Heart right ventricle (tissue), 16 donors: ENCODE results near the gene METTL6. TPM values are rescaled to one million over a fixed set of nuclear protein-coding genes. Genes with fewer than 3 reads are reported as not detected.

Source experiments
- ATAC-seq, 8 donors: fragments of 200-7000 bp; cut with Tn5 transposase; one replicate each; pipeline ENCODE4 v1.9.1; 2020; ENCODE audit warnings: mild to moderate bottlenecking in 8 of 8, moderate library complexity in 8 of 8, moderate number of reproducible peaks in 1 of 8
- DNase-seq, 2 donors: peaks; one replicate each; pipeline ENCODE4 v3.0.0-alpha.2; 2020
- H3K27ac ChIP-seq, 10 donors: fragments of 200-600 bp; sonication (generic) in 2 of 10; one replicate each; pipeline versions ENCODE4 v1.5.0 to v1.8.0; 2020 to 2022; ENCODE audit warnings: mild to moderate bottlenecking in 3 of 10
- H3K27me3 ChIP-seq, 7 donors: fragments of 200-600 bp; one replicate each; pipeline ENCODE4 v1.8.0; 2021 to 2022; ENCODE audit warnings: mild to moderate bottlenecking in 2 of 7
- H3K36me3 ChIP-seq, 9 donors: fragments of 200-600 bp; sonication (generic) in 1 of 9; one replicate each; pipeline versions ENCODE4 v1.5.0 to v1.8.0; 2020 to 2022; ENCODE audit warnings: mild to moderate bottlenecking in 2 of 9
- H3K4me1 ChIP-seq, 9 donors: fragments of 200-600 bp; sonication (generic) in 1 of 9; one replicate each; pipeline versions ENCODE4 v1.5.0 to v1.8.0; 2020 to 2022; ENCODE audit warnings: mild to moderate bottlenecking in 4 of 9
- H3K4me3 ChIP-seq, 10 donors: fragments of 200-600 bp; sonication (generic) in 2 of 10; one replicate each; pipeline versions ENCODE4 v1.5.0 to v1.8.0; 2020 to 2022; ENCODE audit warnings: mild to moderate bottlenecking in 7 of 10, moderate library complexity in 2 of 10
- H3K9me3 ChIP-seq, 11 donors: fragments of 200-600 bp in 10 of 11; sonication (generic) in 2 of 11; one replicate each; pipeline versions ENCODE4 v1.5.0 to v1.8.0; 2013 to 2022; ENCODE audit warnings: mild to moderate bottlenecking in 2 of 11, control low read depth in 1 of 11, moderate library complexity in 1 of 11
- CTCF ChIP-seq, 9 donors: fragments of 200-600 bp; sonication (generic) in 2 of 9; IDR thresholded peaks; one replicate each; pipeline versions ENCODE4 v1.5.0 to v1.8.0; 2021 to 2022; ENCODE audit warnings: antibody characterized with exemption in 9 of 9, mild to moderate bottlenecking in 5 of 9, moderate library complexity in 1 of 9
- WGBS, 2 donors: extraction: QIAGEN DNeasy Blood & Tissue Kit; methylation state at CpG; one replicate each; pipeline ENCODE4 v1.1.7; 2013; ENCODE audit warnings: inconsistent platforms in 1 of 2; 5-methylcytosine and 5-hydroxymethylcytosine counted together
- intact Hi-C, 10 donors: fragments of 100-400 bp; cut with DNase I; formaldehyde crosslinking; loops; one replicate each; pipeline versions ENCODE4 v1.11.1 to v1.14.2; 2022
- polyA plus RNA-seq, 2 donors: library from polyadenylated mRNA; stranded (reverse); fragments of 200-250 nt; gene quantifications; one replicate each; pipeline ENCODE4 v1.2.3, GENCODE V29; 2013
- total RNA-seq, 10 donors: library from RNA; stranded (reverse); fragmentation: NEBNext Ultra II Directional in 3 of 10; extraction: Animal tissue kit (Norgen Biotek cat#: 25700) in 3 of 10; gene quantifications; one replicate each; pipeline versions ENCODE4 v1.2.1 to v1.2.4, GENCODE V29; 2021 to 2023
- donor health status: Arrhythmogenic right ventricular cardiomyopathy.
- donor health status: ischemic (EF 13 %, LVEDD 7.1; RV severe dilation, severe dysfunction).
- donor health status: healthy with polysubstance abuse.
- donor health status: DM: no; HTN: yes; CAD: no.
- donor health status: DM: no; HTN: no; CAD: no.
- donor health status: ischemic (EF 25% LVEDD 6.9; RV normal size, moderate dysfunction).
- donor health status: ischemic (EF 25% LVEDD 5.7; RV mildly dilated, moderate dysfunction).
- donor health status: healthy.
- donor health status: DM: yes; HTN: yes; CAD: no.
- donor health status: Ischemic cardiomyopathy.
- donor health status: ischemic (EF 35%, LVEDD 5.7; RV mildly dilated, moderate dysfunction).
- donor health status: nonischemic (EF 11% LVEDD 7.7; RV severe dilation, severe dysfunction).
- donor health status: DM: yes; HTN: yes; CAD: no.
- donor health status: PGD.
- donor health status: ischemic (EF 29% LVEDD 5.4; RV normal size, mild dysfunction).
- donor health status: nonischemic (EF 23%, LVEDD 6.1; RV moderate dilation, normal function).

METTL6 gene
- total and polyA plus RNA-seq, 12 donors, result 3.8 to 11.3 (median 9.4) TPM

- WGBS, 2 donors, result 92 to 93% methylated on average over 7 of the region's 7 CpGs
- H3K9me3 ChIP-seq, result no peaks in the 10 kb centered on the region
- DNase-seq (no peak), ATAC-seq (peak in 1 of 8 donors; percentile 35)
- H3K27me3 ChIP-seq, result no peaks in the 10 kb centered on the region
- TF ChIP-seq CTCF (IDR thresholded peaks at IDR 0.05), result no peak
- H3K27ac ChIP-seq, result no peak overlapping the region
- H3K36me3 ChIP-seq, result peaks cover 0 to 38% (median 0%) of the 10 kb centered on the region in 9 donors
- H3K4me1 ChIP-seq, result no peaks in the 10 kb centered on the region
- intact Hi-C loops, result no loop called here
- no peak overlapping the region for H3K4me3 ChIP-seq
These were observed 28.4 kb upstream of the METTL6 start for GRCh38 chr3:15455756-15456155.

GRCh38 chr3:15454965-15455364 is 27.6 kb upstream of the METTL6 start:
- Histone ChIP-seq H3K4me1 (no peaks in the 10 kb centered on the region), H3K9me3 (no peaks in the 10 kb centered on the region), H3K36me3 (peaks cover 0 to 41% (median 0%) of the 10 kb centered on the region in 9 donors), H3K27ac (no peak overlapping the region), H3K4me3 (no peak overlapping the region), H3K27me3 (no peaks in the 10 kb centered on the region)
- ATAC-seq (no peak), DNase-seq (no peak)
- TF ChIP-seq CTCF (IDR thresholded peaks at IDR 0.05), result no peak
- intact Hi-C loops, result no loop called here

- 78 to 83% methylated on average over 9 of the region's 9 CpGs for WGBS, 2 donors
- Histone ChIP-seq H3K27ac (no peak overlapping the region), H3K4me3 (no peak overlapping the region), H3K4me1 (no peaks in the 10 kb centered on the region), H3K36me3 (peaks cover 0 to 38% (median 0%) of the 10 kb centered on the region in 9 donors), H3K9me3 (no peaks in the 10 kb centered on the region), H3K27me3 (no peaks in the 10 kb centered on the region)
- DNase-seq (no peak), ATAC-seq (peak in 1 of 8 donors; percentile 16)
- intact Hi-C loops, result no loop called here
- no peak for TF ChIP-seq CTCF (IDR thresholded peaks at IDR 0.05)
These were observed 26.8 kb upstream of the METTL6 start for GRCh38 chr3:15453991-15454625.

- WGBS, 2 donors, result 94% methylated on average over 8 of the region's 8 CpGs
- ATAC-seq (no peak), DNase-seq (no peak)
- Histone ChIP-seq H3K27me3 (no peaks in the 10 kb centered on the region), H3K27ac (no peak overlapping the region), H3K9me3 (no peaks in the 10 kb centered on the region), H3K4me1 (no peaks in the 10 kb centered on the region), H3K36me3 (peaks cover 0 to 37% (median 0%) of the 10 kb centered on the region in 9 donors), H3K4me3 (no peak overlapping the region)
- intact Hi-C loops, result no loop called here
- no peak for TF ChIP-seq CTCF (IDR thresholded peaks at IDR 0.05)
These were observed 26.2 kb upstream of the METTL6 start for GRCh38 chr3:15453501-15453900.
